ENCODE measurements around the gene RGMA.
"Not testable (repeated sequence)": the region's sequence is repeated elsewhere in the genome, so short reads cannot be mapped to it uniquely, and the experiment has no call there.

Gene RGMA

GRCh38 chr15:93066224-93066681 lies 22.8 kb downstream of the RGMA start:
- DNase-seq, result no peak

- no peak for DNase-seq
Measured at GRCh38 chr15:93065641-93066045, 23.4 kb downstream of the RGMA start.

GRCh38 chr15:93063796-93064690 lies 25.0 kb downstream of the RGMA start:
- no peak for DNase-seq

GRCh38 chr15:93063262-93063671 lies 25.7 kb downstream of the RGMA start:
- DNase-seq, result no peak

GRCh38 chr15:93062628-93063261 lies 26.3 kb downstream of the RGMA start:
- DNase-seq, result not testable (repeated sequence)

- DNase-seq, result no peak
Measured at GRCh38 chr15:93060336-93061248, 28.4 kb downstream of the RGMA start.

- no peak for DNase-seq
Measured at GRCh38 chr15:93059442-93059841, 29.6 kb downstream of the RGMA start.

GRCh38 chr15:93058904-93059427 lies 30.0 kb downstream of the RGMA start:
- DNase-seq, result no peak

- DNase-seq, result no peak
Measured at GRCh38 chr15:93058128-93058527, 30.9 kb downstream of the RGMA start.

- no peak for DNase-seq
Measured at GRCh38 chr15:93057618-93058017, 31.4 kb downstream of the RGMA start.

GRCh38 chr15:93056836-93057235 lies 32.2 kb downstream of the RGMA start:
- DNase-seq, result no peak

- no peak for DNase-seq
Measured at GRCh38 chr15:93055211-93055610, 33.8 kb downstream of the RGMA start.

- DNase-seq, result no peak
Measured at GRCh38 chr15:93052090-93052879, 36.7 kb downstream of the RGMA start.

GRCh38 chr15:93051236-93052089 lies 37.5 kb downstream of the RGMA start:
- DNase-seq, result no peak

GRCh38 chr15:93050648-93051047 lies 38.4 kb downstream of the RGMA start:
- no peak for DNase-seq

GRCh38 chr15:93049914-93050578 lies 39.0 kb downstream of the RGMA start:
- no peak for DNase-seq

- DNase-seq, result no peak
Measured at GRCh38 chr15:93049233-93049632, 39.8 kb downstream of the RGMA start.

- no peak for DNase-seq
Measured at GRCh38 chr15:93048759-93049161, 40.3 kb downstream of the RGMA start.

GRCh38 chr15:93048426-93048721 lies 40.6 kb downstream of the RGMA start:
- DNase-seq, result no peak

- DNase-seq, result no peak
Measured at GRCh38 chr15:93047621-93048425, 41.2 kb downstream of the RGMA start.

Measured in suppressor macrophage treated with lipopolysaccharide for 4 hours (primary cell).